GM12878 (cell line): Measurements from ENCODE around the gene LRP5. TPM values are rescaled to one million over a fixed set of nuclear protein-coding genes. Genes with fewer than 3 reads are reported as not detected.

Source experiments
- ELK1 ChIP-seq: IDR thresholded peaks from 2 replicates; pipeline ENCODE4 v1.6.1; 2012; ENCODE audit warnings: low read depth, low read length, improper control_type of control experiment
- EZH2 ChIP-seq: IDR thresholded peaks from 2 replicates; pipeline ENCODE4 v1.6.1; 2012; ENCODE audit warnings: low read depth, mild to moderate bottlenecking, control low read depth, inconsistent platforms, low read length, borderline replicate concordance; ENCODE audit not compliant: control insufficient read depth
- FOXM1 ChIP-seq: IDR thresholded peaks from 2 replicates; pipeline ENCODE4 v1.6.1; 2012; ENCODE audit warnings: low read depth, mild to moderate bottlenecking, inconsistent platforms, low read length, moderate library complexity
- POU2F2 ChIP-seq: IDR thresholded peaks from 3 replicates; pipeline ENCODE4 v1.6.1; 2011; ENCODE audit warnings: low read depth, mild to moderate bottlenecking, low read length, borderline replicate concordance
- SREBF1 ChIP-seq: IDR thresholded peaks from 2 replicates; pipeline ENCODE4 v1.6.1; 2012; ENCODE audit warnings: mild to moderate bottlenecking, low read length
- SUPT20H ChIP-seq: IDR thresholded peaks from 2 replicates; pipeline ENCODE4 v1.6.1; 2011; ENCODE audit warnings: low read depth, mild to moderate bottlenecking, low read length, moderate library complexity, borderline replicate concordance; ENCODE audit not compliant: control insufficient read depth
- polyA plus RNA-seq, 11 experiments: library from polyadenylated mRNA; depleted of rRNA in 4 of 11; unstranded in 6 of 11; stranded (reverse) in 5 of 11; fragments of >200 nt; fragmentation: Nextera tagmentation in 4 of 11; fragmentation: Illumina TruSeq in 1 of 11; extraction: Ambion mirVana in 4 of 11; extraction: Trizol in 1 of 11; gene quantifications; 1 replicate in 1 of 11; 2 replicates in 10 of 11; pipeline versions ENCODE4 v1.2.1 to v1.2.3, GENCODE V29; 2011 to 2016; ENCODE audit warnings: inconsistent platforms in 2 of 11, missing spikeins in 2 of 11, low read depth in 1 of 11
- total RNA-seq, 4 experiments: library from RNA; depleted of rRNA in 3 of 4; stranded (reverse); fragments of >200 nt in 3 of 4; fragmentation: Illumina TruSeq in 1 of 4; extraction: Trizol in 1 of 4; gene quantifications; 2 replicates each; pipeline versions ENCODE4 v1.2.1 to v1.2.3, GENCODE V29; 2013 to 2021
- TF ChIP-seq, protein P1 (sequence below): IDR thresholded peaks from 2 replicates; pipeline ENCODE4 v1.6.1; 2012; ENCODE audit warnings: improper control_type of control experiment, low read depth, low read length; ENCODE audit not compliant: insufficient replicate concordance
- TF ChIP-seq, protein P2 (sequence below): fragments of 450-650 bp; IDR thresholded peaks from 2 replicates; pipeline ENCODE4 v1.6.1; 2018; ENCODE audit warnings: mild to moderate bottlenecking, low read depth, moderate library complexity; ENCODE audit not compliant: partially characterized antibody
- TF ChIP-seq, protein P3 (sequence below): fragments of 450-650 bp; IDR thresholded peaks from 2 replicates; pipeline ENCODE4 v1.6.1; 2017; ENCODE audit warnings: mild to moderate bottlenecking
- TF ChIP-seq, protein P4 (sequence below): fragments of 450-650 bp; IDR thresholded peaks from 2 replicates; pipeline ENCODE4 v1.6.1; 2017; ENCODE audit warnings: mild to moderate bottlenecking, moderate library complexity

LRP5 gene
- total and polyA plus RNA-seq, 10 of the 15 experiments (the other 5 are each of a cell fraction or from before 2014, with no cell fraction given) = 0.37 to 34.0 (median 6.6) TPM

DNA sequence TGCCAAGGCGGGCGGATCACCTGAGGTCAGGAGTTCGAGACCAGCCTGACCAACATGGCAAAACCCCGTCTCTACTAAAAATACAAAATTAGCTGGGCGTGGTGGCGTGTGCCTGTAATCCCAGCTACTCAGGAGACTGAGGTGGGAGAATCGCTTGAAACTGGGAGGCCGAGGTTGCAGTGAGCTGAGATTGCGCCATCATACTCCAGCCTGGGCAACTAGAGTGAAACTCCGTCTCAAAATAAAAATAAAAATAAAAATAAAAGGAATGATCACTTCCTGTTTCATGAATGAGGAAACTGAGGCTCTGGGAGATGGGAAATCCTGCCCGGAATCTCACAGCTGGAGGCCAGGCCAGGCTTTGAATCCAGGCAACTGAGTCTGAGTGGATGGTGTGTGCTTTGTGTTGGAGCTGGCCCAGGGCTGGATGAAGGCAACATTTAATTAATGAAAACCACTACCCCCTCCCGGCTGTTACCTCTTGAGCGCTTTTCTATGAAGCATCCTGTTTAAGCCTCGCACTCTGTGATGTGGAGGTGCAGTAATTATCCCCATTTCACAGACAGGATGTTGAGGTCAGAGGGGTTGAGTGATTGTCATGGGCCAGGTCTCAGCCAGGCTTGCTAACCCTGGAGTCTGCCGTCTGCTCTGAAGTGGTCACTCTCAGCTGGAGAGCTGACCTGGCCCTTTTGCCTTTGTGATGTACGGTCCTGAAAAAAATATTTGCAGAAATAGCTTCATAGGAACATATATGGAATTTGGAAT lies 27.8 kb downstream of the LRP5 start (continued):
- no peak for TF ChIP-seq ELK1
- TF ChIP-seq, protein P1, sequence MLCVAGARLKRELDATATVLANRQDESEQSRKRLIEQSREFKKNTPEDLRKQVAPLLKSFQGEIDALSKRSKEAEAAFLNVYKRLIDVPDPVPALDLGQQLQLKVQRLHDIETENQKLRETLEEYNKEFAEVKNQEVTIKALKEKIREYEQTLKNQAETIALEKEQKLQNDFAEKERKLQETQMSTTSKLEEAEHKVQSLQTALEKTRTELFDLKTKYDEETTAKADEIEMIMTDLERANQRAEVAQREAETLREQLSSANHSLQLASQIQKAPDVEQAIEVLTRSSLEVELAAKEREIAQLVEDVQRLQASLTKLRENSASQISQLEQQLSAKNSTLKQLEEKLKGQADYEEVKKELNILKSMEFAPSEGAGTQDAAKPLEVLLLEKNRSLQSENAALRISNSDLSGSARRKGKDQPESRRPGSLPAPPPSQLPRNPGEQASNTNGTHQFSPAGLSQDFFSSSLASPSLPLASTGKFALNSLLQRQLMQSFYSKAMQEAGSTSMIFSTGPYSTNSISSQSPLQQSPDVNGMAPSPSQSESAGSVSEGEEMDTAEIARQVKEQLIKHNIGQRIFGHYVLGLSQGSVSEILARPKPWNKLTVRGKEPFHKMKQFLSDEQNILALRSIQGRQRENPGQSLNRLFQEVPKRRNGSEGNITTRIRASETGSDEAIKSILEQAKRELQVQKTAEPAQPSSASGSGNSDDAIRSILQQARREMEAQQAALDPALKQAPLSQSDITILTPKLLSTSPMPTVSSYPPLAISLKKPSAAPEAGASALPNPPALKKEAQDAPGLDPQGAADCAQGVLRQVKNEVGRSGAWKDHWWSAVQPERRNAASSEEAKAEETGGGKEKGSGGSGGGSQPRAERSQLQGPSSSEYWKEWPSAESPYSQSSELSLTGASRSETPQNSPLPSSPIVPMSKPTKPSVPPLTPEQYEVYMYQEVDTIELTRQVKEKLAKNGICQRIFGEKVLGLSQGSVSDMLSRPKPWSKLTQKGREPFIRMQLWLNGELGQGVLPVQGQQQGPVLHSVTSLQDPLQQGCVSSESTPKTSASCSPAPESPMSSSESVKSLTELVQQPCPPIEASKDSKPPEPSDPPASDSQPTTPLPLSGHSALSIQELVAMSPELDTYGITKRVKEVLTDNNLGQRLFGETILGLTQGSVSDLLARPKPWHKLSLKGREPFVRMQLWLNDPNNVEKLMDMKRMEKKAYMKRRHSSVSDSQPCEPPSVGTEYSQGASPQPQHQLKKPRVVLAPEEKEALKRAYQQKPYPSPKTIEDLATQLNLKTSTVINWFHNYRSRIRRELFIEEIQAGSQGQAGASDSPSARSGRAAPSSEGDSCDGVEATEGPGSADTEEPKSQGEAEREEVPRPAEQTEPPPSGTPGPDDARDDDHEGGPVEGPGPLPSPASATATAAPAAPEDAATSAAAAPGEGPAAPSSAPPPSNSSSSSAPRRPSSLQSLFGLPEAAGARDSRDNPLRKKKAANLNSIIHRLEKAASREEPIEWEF = no peak
- TF ChIP-seq, protein P2, sequence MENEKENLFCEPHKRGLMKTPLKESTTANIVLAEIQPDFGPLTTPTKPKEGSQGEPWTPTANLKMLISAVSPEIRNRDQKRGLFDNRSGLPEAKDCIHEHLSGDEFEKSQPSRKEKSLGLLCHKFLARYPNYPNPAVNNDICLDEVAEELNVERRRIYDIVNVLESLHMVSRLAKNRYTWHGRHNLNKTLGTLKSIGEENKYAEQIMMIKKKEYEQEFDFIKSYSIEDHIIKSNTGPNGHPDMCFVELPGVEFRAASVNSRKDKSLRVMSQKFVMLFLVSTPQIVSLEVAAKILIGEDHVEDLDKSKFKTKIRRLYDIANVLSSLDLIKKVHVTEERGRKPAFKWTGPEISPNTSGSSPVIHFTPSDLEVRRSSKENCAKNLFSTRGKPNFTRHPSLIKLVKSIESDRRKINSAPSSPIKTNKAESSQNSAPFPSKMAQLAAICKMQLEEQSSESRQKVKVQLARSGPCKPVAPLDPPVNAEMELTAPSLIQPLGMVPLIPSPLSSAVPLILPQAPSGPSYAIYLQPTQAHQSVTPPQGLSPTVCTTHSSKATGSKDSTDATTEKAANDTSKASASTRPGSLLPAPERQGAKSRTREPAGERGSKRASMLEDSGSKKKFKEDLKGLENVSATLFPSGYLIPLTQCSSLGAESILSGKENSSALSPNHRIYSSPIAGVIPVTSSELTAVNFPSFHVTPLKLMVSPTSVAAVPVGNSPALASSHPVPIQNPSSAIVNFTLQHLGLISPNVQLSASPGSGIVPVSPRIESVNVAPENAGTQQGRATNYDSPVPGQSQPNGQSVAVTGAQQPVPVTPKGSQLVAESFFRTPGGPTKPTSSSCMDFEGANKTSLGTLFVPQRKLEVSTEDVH = no peak
- TF ChIP-seq, protein P3, sequence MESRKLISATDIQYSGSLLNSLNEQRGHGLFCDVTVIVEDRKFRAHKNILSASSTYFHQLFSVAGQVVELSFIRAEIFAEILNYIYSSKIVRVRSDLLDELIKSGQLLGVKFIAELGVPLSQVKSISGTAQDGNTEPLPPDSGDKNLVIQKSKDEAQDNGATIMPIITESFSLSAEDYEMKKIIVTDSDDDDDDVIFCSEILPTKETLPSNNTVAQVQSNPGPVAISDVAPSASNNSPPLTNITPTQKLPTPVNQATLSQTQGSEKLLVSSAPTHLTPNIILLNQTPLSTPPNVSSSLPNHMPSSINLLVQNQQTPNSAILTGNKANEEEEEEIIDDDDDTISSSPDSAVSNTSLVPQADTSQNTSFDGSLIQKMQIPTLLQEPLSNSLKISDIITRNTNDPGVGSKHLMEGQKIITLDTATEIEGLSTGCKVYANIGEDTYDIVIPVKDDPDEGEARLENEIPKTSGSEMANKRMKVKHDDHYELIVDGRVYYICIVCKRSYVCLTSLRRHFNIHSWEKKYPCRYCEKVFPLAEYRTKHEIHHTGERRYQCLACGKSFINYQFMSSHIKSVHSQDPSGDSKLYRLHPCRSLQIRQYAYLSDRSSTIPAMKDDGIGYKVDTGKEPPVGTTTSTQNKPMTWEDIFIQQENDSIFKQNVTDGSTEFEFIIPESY = no peak
- no peak for TF ChIP-seq SUPT20H
- TF ChIP-seq EZH2 = no peak
- peak; percentile 9; the same call in 1 of the 3 replicates for TF ChIP-seq POU2F2
- TF ChIP-seq, protein P4, sequence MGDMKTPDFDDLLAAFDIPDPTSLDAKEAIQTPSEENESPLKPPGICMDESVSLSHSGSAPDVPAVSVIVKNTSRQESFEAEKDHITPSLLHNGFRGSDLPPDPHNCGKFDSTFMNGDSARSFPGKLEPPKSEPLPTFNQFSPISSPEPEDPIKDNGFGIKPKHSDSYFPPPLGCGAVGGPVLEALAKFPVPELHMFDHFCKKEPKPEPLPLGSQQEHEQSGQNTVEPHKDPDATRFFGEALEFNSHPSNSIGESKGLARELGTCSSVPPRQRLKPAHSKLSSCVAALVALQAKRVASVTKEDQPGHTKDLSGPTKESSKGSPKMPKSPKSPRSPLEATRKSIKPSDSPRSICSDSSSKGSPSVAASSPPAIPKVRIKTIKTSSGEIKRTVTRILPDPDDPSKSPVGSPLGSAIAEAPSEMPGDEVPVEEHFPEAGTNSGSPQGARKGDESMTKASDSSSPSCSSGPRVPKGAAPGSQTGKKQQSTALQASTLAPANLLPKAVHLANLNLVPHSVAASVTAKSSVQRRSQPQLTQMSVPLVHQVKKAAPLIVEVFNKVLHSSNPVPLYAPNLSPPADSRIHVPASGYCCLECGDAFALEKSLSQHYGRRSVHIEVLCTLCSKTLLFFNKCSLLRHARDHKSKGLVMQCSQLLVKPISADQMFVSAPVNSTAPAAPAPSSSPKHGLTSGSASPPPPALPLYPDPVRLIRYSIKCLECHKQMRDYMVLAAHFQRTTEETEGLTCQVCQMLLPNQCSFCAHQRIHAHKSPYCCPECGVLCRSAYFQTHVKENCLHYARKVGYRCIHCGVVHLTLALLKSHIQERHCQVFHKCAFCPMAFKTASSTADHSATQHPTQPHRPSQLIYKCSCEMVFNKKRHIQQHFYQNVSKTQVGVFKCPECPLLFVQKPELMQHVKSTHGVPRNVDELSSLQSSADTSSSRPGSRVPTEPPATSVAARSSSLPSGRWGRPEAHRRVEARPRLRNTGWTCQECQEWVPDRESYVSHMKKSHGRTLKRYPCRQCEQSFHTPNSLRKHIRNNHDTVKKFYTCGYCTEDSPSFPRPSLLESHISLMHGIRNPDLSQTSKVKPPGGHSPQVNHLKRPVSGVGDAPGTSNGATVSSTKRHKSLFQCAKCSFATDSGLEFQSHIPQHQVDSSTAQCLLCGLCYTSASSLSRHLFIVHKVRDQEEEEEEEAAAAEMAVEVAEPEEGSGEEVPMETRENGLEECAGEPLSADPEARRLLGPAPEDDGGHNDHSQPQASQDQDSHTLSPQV = no peak
- TF ChIP-seq SREBF1 = no peak
- 0 out of 2 replicates have a peak, but pooled peaks have one; percentile 4 for TF ChIP-seq FOXM1
